ENCODE results near the gene SNAPC3.
"Not testable (repeated sequence)": the region's sequence is repeated elsewhere in the genome, so short reads cannot be mapped to it uniquely, and the experiment has no call there.

SNAPC3 gene

GRCh38 chr9:15426019-15426418 lies 3.3 kb downstream of the SNAPC3 start:
- DNase-seq, result no peak

GRCh38 chr9:15427702-15428101 lies 5.0 kb downstream of the SNAPC3 start:
- not testable (repeated sequence) for DNase-seq

GRCh38 chr9:15430920-15431844 lies 8.5 kb downstream of the SNAPC3 start:
- no peak for DNase-seq

GRCh38 chr9:15433191-15433590 lies 10.5 kb downstream of the SNAPC3 start:
- no peak for DNase-seq

GRCh38 chr9:15433661-15434060 lies 11.0 kb downstream of the SNAPC3 start:
- DNase-seq, result no peak

- no peak for DNase-seq
These were observed 16.2 kb downstream of the SNAPC3 start for GRCh38 chr9:15438891-15439290.

- DNase-seq, result not testable (repeated sequence)
These were observed 19.2 kb downstream of the SNAPC3 start for GRCh38 chr9:15441841-15442240.

- DNase-seq, result not testable (repeated sequence)
These were observed 19.6 kb downstream of the SNAPC3 start for GRCh38 chr9:15442264-15442663.

GRCh38 chr9:15444141-15444540 lies 21.5 kb downstream of the SNAPC3 start:
- no peak for DNase-seq

- no peak for DNase-seq
These were observed 31.3 kb downstream of the SNAPC3 start for GRCh38 chr9:15453956-15454355.

GRCh38 chr9:15461056-15461455 lies 38.4 kb downstream of the SNAPC3 start:
- no peak for DNase-seq

- DNase-seq, result no peak
These were observed 38.9 kb downstream of the SNAPC3 start for GRCh38 chr9:15461601-15462000.

GRCh38 chr9:15468145-15468544 lies 45.5 kb downstream of the SNAPC3 start:
- no peak for DNase-seq

GRCh38 chr9:15469406-15469805 lies 46.7 kb downstream of the SNAPC3 start:
- no peak for DNase-seq

- no peak for DNase-seq
These were observed 47.2 kb downstream of the SNAPC3 start for GRCh38 chr9:15469862-15470261.

- DNase-seq, result no peak
These were observed 53.4 kb downstream of the SNAPC3 start for GRCh38 chr9:15475923-15476536.

GRCh38 chr9:15480028-15480427 lies 57.4 kb downstream of the SNAPC3 start:
- no peak for DNase-seq

GRCh38 chr9:15482146-15482545 lies 59.5 kb downstream of the SNAPC3 start:
- no peak for DNase-seq

GRCh38 chr9:15484802-15485201 lies 62.1 kb downstream of the SNAPC3 start:
- DNase-seq, result no peak

- DNase-seq, result no peak
These were observed 63.4 kb downstream of the SNAPC3 start for GRCh38 chr9:15485836-15486666.

GRCh38 chr9:15491950-15492349 lies 69.3 kb downstream of the SNAPC3 start:
- no peak for DNase-seq

- no peak for DNase-seq
These were observed 69.9 kb downstream of the SNAPC3 start for GRCh38 chr9:15492485-15493150.
